LNCaP clone FGC (cell line): ENCODE data around the gene GYPC.
"Not testable (repeated sequence)": the region's sequence is repeated elsewhere in the genome, so short reads cannot be mapped to it uniquely, and the experiment has no call there.

Experiments
- DNase-seq: peaks from one replicate; pipeline ENCODE4 v3.0.0-alpha.2; 2011; ENCODE audit warnings: low read depth
- H3K4me3 ChIP-seq: 2 replicates; pipeline ENCODE4 v1.5.1; 2011; ENCODE audit warnings: mild to moderate bottlenecking, low read depth, low read length, control low read depth
- CTCF ChIP-seq: IDR thresholded peaks from 2 replicates; pipeline ENCODE4 v1.5.1; 2012; ENCODE audit warnings: mild to moderate bottlenecking; ENCODE audit not compliant: control insufficient read depth, insufficient read depth; ENCODE audit errors: extremely low read depth

GYPC gene

GRCh38 chr2:126642031-126642430 lies 13.9 kb upstream of the GYPC start:
- no peak overlapping the region for H3K4me3 ChIP-seq
- TF ChIP-seq CTCF: no peak
- DNase-seq: no peak

- no peak for TF ChIP-seq CTCF
- DNase-seq: no peak
- no peak overlapping the region for H3K4me3 ChIP-seq
These were observed 12.5 kb upstream of the GYPC start for GRCh38 chr2:126643431-126643830.

- no peak for TF ChIP-seq CTCF
- DNase-seq: no peak
- H3K4me3 ChIP-seq: no peak overlapping the region
These were observed 12.0 kb upstream of the GYPC start for GRCh38 chr2:126643972-126644371.

GRCh38 chr2:126644630-126645191 lies 11.2 kb upstream of the GYPC start:
- no peak overlapping the region for H3K4me3 ChIP-seq
- no peak for TF ChIP-seq CTCF
- no peak for DNase-seq

- no peak for TF ChIP-seq CTCF
- no peak for DNase-seq
- H3K4me3 ChIP-seq: no peak overlapping the region
These were observed 10.7 kb upstream of the GYPC start for GRCh38 chr2:126645211-126645618.

GRCh38 chr2:126646026-126646425 lies 9.9 kb upstream of the GYPC start:
- TF ChIP-seq CTCF: no peak
- H3K4me3 ChIP-seq: no peak overlapping the region
- no peak for DNase-seq

- not testable (repeated sequence) for DNase-seq, H3K4me3 ChIP-seq
These were observed 8.1 kb upstream of the GYPC start for GRCh38 chr2:126647714-126648344.

GRCh38 chr2:126648345-126648786 lies 7.6 kb upstream of the GYPC start:
- H3K4me3 ChIP-seq, DNase-seq: not testable (repeated sequence)
